Stimulated activated naive CD4-positive, alpha-beta T cell treated with Interleukin-2 at 50 U/mL for 16 hours (primary cell): ENCODE results near the gene SPINT4.

Experiments
- DNase-seq: peaks from one replicate; lab custom pipeline; 2025; lab: John Stamatoyannopoulos, UW

SPINT4 gene

GRCh38 chr20:45765307-45765875 lies 43.2 kb downstream of the SPINT4 start:
- no peak for DNase-seq

GRCh38 chr20:45765980-45766379 lies 43.8 kb downstream of the SPINT4 start:
- DNase-seq, result no peak

DNA sequence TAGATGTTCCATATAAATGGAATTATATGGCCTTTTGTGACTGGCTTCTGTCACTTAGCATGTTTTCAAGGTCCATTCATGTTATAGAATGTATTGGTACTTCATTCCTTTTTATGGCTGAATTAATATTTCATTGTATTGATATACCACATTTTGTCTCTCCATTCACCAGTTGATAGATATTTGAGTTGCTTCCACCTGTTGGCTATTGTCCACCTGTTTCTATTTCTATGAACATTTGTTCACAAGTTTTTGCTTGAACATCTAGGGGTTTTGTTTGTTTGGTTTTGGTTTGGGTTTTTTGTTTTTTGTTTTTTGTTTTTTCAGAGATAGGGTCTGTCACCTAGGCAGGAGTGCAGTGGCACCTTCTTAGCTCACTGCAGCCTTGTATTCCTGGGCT lies 46.3 kb downstream of the SPINT4 start:
- DNase-seq, result no peak

DNA sequence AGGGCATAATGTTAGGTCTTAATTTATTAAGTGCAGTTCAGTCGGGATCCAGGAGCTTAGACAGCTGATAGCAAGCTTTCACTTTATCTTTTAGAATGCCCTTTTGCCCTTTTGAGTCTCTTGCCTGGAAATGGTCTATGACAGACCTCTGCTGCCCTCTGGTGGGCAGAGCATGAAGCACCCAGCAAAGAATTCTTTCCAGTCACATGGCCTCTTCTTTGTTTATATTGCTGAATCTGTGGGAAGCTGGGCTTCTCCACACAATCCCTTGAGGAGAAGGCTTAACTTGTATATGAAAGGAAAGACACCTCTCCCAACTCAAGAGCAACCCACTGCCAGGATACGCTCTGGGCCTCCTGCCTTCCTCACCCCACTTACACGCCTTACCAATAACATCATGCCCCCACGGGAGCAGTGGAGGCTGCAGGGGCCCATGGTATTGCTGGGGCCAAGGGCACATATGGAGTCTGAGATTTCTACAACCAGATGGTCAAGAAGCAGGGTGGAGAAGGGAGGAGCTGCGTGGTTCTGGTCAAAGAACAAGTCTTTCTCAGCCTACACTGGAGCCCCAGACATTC lies 49.1 kb downstream of the SPINT4 start:
- peak; percentile 63 for DNase-seq

- DNase-seq, result no peak
Measured at GRCh38 chr20:45772693-45773092, 50.5 kb downstream of the SPINT4 start.

DNA sequence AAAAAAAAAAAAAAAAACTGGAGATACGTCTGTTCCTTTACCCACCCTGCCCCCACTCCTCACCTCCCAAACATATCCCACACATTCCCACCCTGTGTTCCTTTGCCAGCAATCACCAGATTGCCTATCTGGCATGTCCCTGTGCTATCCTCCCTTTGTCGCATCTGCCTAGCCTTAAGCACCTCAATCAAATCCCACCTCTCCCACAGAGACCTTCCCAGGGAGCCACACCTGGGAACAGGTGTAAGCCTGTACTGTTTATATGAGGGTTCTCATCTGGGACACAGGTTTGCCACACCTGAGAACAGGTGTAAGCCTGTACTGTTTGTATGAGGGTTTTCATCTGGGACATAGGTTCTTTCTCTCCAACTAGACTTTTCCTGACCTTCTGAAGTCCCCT lies 52.8 kb downstream of the SPINT4 start:
- DNase-seq, result no peak

DNA sequence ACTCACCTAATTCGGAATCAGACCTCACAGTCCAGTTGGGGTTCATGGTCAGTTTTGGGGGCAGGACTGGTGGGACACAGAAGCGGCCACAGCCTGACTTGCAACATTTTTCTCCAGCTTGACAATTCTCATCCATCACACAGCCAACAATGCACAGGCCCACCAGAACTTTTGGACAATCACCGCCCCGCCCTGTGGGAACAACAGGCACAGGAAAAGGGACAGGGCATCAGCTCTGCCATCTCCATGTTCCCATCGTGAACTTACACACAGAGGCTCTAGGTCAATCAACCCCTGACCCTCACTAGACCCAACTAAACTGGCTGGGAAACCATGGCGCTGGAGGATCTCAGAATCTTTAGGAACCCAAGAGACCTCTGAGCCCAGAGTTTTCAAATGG lies 53.3 kb downstream of the SPINT4 start:
- no peak for DNase-seq
